ENCODE measurements around the gene HIVEP2. TPM values are rescaled to one million over a fixed set of nuclear protein-coding genes. Genes with fewer than 3 reads are reported as not detected.

The HIVEP2 gene
- total RNA-seq, 1 donor from 2014 or later = 26.6 TPM

DNA sequence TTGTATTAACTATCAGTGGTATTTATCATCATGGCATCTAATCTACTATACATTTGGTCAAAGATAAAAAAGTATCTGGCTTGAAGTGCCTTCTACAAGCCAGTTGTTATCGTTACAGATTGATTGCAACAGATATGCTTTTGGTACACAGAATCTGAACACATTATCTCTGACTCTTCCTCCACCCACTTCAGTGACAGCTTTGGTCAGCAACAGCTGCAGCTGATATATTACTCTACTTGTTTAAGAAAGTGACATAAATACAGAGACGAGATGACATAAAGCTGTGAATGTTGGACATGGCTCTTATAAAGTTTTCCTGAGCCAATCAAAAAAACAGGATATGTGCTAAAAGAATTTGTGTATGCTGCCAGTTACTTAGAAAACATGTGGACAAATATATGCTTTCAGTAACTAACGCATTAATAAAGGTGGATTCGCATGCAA is 77.6 kb downstream of the HIVEP2 start:
- DNase-seq (ENCODE audit: low read depth) = no peak

GRCh38 chr6:142863981-142864380 is 81.0 kb downstream of the HIVEP2 start:
- DNase-seq (ENCODE audit: low read depth) = no peak

- no peak for DNase-seq (ENCODE audit: low read depth)
Measured at GRCh38 chr6:142861711-142862110, 83.3 kb downstream of the HIVEP2 start.

GRCh38 chr6:142860498-142860897 is 84.5 kb downstream of the HIVEP2 start:
- DNase-seq (ENCODE audit: low read depth) = no peak

- no peak for DNase-seq (ENCODE audit: low read depth)
Measured at GRCh38 chr6:142857796-142858555, 87.0 kb downstream of the HIVEP2 start.

DNA sequence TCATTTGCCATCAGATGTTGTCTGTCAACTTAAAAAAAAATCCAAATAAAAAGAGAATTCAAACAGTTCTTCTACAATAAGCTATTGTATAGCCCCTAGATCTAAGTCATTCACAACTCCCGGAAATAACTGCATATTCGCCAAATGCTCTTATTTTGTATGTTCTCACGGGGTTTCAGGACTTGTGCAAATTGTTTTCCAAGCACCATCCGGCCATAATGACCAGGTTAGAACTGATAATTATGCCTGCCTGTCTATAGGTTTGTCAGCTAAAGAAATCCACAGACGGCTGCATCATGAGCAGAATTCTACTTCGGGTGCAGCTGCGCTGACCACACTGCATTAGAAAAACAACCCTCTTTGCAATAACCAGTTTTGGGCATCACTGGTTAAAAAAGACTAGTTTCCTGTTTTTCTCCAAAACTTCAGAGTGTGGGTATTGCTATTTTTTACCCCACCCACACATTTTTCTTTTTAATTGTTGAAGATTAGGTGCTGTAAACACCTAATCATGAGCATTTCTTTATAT is 87.7 kb downstream of the HIVEP2 start:
- no peak for DNase-seq (ENCODE audit: low read depth)

DNA sequence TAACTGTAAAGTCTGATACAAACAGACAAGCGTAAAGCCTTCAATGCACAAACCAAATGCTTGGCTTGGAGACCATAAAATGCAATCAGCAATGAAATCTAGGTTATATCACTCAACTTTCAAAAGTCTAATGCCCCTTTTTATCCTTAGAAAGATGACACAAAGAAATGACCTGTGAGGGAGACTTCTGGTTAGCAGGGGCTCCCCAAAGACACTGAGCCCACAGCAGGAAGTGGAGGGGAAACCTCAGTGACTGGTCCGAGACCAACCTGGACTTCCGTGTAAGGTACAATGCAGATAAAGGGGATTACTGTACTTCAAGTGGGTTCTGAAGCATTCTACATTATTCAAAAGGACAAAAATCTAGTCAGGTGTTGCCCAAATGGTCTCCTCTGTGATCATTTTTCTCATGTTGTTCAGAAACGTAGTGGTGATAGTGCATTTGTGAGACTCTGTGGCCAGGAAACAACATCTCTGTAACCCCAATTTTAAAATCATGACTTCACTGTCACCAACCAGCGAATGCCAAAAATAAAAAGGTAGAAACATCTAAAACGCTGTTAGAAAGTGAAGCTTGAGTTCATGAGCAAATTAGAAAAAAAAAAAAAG is 88.2 kb downstream of the HIVEP2 start:
- DNase-seq (ENCODE audit: low read depth) = no peak

- DNase-seq (ENCODE audit: low read depth) = no peak
Measured at GRCh38 chr6:142855893-142856623, 88.9 kb downstream of the HIVEP2 start.

- DNase-seq (ENCODE audit: low read depth) = no peak
Measured at GRCh38 chr6:142854589-142855488, 90.1 kb downstream of the HIVEP2 start.

GRCh38 chr6:142853244-142854180 is 91.5 kb downstream of the HIVEP2 start:
- DNase-seq (ENCODE audit: low read depth) = peak; percentile 92

- peak; percentile 54 for DNase-seq (ENCODE audit: low read depth)
Measured at GRCh38 chr6:142851601-142852000, 93.4 kb downstream of the HIVEP2 start.

DNA sequence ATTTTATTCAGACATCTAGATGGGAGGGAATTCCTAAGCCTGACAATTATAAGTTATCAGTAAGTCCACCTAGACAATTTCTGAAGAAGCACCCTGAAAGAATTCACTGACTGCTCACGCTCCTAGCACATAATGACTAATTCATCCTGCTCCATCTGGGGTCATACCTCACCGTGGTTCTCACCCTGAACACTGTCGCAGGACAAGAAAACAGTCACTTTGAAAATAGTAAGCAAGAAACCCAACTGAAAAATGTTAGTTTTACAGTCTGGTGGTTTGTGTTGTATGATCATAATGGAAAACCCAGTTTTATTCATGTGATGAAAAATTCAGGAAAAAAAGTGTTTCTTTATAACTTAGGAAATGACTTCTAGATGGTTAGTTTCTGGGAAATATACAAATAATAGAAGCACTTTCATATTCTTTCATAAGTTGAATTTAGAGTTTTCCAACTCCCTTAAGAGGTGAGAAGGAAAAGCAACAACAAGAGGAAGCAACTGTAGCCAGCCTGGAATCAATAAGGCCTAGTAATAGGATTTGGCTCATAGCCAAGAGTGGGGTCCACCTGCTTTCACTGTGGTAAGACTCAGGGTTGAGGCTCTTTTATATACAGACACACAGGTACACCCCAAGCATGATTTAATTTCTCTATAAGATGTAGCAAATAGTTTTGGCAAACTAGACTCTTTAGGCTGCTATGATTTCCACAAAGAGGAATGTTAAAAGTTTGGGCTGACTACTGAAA is 94.1 kb downstream of the HIVEP2 start:
- DNase-seq (ENCODE audit: low read depth) = peak; percentile 74

DNA sequence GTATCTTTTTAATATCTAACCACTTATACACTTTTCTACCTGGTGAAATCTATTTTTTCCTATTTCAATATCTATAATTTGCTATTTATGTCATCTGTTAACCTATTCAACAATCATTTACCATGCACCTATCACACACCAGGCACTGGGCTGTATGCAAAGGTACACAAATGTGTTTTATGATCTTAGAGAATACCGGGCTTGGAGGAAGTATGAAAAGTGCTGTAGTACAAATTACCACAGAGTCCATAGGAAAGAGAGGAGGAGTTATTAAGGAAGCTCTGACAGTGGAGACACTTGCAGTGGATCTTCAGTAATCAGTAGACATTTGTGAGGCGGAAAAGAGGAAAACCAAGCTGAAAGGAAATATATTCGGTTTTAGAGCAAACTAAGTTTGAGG is 96.0 kb downstream of the HIVEP2 start:
- DNase-seq (ENCODE audit: low read depth) = no peak

DNA sequence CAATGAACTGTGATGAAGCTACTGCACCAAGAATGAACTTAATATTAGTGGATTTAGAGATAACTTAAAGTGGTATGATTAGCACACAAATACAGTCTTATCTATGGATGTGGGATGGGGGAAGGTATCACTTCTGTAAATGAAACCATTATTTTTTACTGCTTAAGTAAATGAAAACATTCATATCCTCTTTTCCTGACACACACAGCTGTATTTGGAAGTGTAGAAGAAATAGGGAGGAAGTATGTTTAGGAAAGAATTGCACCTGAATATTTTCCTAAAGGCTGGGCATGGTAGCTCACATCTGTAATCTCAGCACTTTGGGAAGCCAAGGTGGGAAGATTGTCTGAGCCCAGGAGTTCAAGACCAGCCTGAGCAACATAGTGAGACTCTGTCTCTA is 96.8 kb downstream of the HIVEP2 start:
- no peak for DNase-seq (ENCODE audit: low read depth)

DNA sequence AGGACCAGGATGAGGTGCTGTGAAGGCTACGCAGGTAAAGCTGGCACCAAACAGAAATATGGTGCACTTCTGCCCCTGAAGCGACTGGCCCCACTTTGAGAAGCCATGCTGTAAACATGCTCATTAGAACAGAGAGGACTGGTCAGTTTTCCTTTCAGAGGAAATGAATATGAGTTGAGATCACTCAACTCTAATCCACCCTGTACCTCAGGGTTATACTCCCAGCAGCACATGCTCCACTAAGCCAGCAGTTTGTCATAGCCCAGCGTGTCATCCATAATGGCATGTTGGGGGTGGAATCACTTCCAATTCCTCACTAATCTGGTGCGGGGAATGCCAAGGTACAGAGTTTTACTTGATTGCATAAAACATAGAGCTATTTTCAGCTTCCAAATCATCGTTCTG is 98.1 kb downstream of the HIVEP2 start:
- peak; percentile 94 for DNase-seq (ENCODE audit: low read depth)

DNA sequence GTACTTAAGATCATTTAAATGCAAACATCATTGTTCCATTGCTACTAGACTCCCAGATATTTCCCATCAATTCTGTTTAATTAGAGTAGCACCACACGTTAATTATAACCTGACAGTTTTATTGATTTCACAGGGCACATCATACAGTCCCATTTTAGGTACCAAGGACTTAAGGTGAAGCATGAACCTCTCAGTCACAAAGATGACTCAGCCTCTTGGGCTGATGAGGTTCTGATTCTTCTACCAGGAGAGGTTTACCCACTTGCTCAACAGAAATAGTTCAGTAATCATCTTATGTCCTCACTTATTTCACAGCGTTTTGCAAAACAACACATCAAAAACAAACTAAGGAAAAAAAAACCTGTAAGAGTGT is 98.5 kb downstream of the HIVEP2 start:
- DNase-seq (ENCODE audit: low read depth) = peak; percentile 92

GRCh38 chr6:142845624-142846458 is 99.1 kb downstream of the HIVEP2 start:
- peak; percentile 93 for DNase-seq (ENCODE audit: low read depth)

DNA sequence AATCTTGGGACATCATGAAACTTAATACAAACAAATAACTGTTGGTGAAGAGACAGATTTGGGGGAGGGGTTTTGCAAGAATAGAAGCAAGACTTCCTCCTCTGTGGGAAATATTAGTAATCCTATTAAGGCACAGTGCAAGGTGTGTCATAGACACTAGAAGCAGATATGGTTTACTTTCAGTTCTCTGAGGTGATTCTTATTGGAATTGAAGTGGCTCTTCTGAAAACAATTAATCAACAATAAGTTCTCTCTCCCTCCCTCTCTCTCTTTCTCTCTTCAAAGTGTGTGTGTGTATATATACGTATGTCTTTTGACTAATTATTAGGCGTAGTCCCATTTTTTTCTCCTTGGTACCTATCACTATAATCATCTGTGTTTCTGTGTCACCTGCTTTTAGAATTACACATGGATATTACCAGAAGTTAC is 99.8 kb downstream of the HIVEP2 start:
- peak; percentile 66 for DNase-seq (ENCODE audit: low read depth)

All from renal cortical epithelial cell (primary cell).